Measurements from ENCODE around the gene WDR7.

DNA sequence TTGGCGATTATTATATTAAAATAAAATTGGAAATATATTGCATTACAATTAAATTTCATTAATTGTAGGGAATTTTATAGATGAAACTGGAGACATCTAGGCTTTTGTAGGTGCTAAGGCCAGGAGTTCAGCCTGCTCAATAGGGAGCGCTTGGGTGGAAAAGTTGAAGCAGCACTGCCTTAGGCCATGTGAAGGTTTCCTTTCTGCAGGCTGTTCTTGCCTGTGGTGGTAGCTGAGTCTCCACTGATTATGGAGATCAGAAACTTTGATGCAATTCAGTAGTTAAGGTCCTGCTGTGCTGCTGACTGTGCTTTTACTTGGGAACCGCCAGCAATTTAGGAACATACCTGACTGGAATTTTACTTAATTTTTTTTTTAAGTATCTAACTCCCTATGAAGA, 315.9 kb downstream of the WDR7 start:
- TF ChIP-seq, protein P1, sequence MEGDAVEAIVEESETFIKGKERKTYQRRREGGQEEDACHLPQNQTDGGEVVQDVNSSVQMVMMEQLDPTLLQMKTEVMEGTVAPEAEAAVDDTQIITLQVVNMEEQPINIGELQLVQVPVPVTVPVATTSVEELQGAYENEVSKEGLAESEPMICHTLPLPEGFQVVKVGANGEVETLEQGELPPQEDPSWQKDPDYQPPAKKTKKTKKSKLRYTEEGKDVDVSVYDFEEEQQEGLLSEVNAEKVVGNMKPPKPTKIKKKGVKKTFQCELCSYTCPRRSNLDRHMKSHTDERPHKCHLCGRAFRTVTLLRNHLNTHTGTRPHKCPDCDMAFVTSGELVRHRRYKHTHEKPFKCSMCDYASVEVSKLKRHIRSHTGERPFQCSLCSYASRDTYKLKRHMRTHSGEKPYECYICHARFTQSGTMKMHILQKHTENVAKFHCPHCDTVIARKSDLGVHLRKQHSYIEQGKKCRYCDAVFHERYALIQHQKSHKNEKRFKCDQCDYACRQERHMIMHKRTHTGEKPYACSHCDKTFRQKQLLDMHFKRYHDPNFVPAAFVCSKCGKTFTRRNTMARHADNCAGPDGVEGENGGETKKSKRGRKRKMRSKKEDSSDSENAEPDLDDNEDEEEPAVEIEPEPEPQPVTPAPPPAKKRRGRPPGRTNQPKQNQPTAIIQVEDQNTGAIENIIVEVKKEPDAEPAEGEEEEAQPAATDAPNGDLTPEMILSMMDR (conservative IDR thresholded peaks at IDR 0.05; ENCODE audit: low read depth in 2 of 2), result no peak
- TF ChIP-seq POLR2AphosphoS5 (IDR thresholded peaks at IDR 0.05; ENCODE audit: low read depth) (no peak), ZNF114 (CRISPR knock-in tag; IDR thresholded peaks at IDR 0.05) (no peak), EZH2 (IDR thresholded peaks at IDR 0.05; ENCODE audit: low read depth, unreplicated experiment) (no peak), EZH2phosphoT487 (IDR thresholded peaks at IDR 0.05; ENCODE audit: unreplicated experiment) (no peak), ZNF331 (CRISPR knock-in tag; IDR thresholded peaks at IDR 0.05; ENCODE audit: low read depth) (no peak), JUNB (IDR thresholded peaks at IDR 0.05; ENCODE audit: unreplicated experiment) (no peak), CREB1 (CRISPR knock-in tag; IDR thresholded peaks at IDR 0.05; ENCODE audit: low read depth) (no peak)
- TF ChIP-seq, protein P2, sequence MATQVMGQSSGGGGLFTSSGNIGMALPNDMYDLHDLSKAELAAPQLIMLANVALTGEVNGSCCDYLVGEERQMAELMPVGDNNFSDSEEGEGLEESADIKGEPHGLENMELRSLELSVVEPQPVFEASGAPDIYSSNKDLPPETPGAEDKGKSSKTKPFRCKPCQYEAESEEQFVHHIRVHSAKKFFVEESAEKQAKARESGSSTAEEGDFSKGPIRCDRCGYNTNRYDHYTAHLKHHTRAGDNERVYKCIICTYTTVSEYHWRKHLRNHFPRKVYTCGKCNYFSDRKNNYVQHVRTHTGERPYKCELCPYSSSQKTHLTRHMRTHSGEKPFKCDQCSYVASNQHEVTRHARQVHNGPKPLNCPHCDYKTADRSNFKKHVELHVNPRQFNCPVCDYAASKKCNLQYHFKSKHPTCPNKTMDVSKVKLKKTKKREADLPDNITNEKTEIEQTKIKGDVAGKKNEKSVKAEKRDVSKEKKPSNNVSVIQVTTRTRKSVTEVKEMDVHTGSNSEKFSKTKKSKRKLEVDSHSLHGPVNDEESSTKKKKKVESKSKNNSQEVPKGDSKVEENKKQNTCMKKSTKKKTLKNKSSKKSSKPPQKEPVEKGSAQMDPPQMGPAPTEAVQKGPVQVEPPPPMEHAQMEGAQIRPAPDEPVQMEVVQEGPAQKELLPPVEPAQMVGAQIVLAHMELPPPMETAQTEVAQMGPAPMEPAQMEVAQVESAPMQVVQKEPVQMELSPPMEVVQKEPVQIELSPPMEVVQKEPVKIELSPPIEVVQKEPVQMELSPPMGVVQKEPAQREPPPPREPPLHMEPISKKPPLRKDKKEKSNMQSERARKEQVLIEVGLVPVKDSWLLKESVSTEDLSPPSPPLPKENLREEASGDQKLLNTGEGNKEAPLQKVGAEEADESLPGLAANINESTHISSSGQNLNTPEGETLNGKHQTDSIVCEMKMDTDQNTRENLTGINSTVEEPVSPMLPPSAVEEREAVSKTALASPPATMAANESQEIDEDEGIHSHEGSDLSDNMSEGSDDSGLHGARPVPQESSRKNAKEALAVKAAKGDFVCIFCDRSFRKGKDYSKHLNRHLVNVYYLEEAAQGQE (IDR thresholded peaks at IDR 0.05; ENCODE audit: unreplicated experiment), result no peak
